GM12865 (cell line): Measurements from ENCODE around the gene PILRA.
"Not testable (repeated sequence)": the region's sequence is repeated elsewhere in the genome, so short reads cannot be mapped to it uniquely, and the experiment has no call there.

Experiments used
- DNase-seq: peaks from one replicate; pipeline ENCODE4 v3.0.0; 2010; ENCODE audit warnings: low read depth
- H3K4me3 ChIP-seq: 2 replicates; pipeline ENCODE4 v1.5.1; 2011; ENCODE audit warnings: mild to moderate bottlenecking, low read depth, low read length, control low read depth
- TF ChIP-seq, protein P1 (sequence below): IDR thresholded peaks from 2 replicates; pipeline ENCODE4 v1.5.1; 2011; ENCODE audit warnings: low read length, control low read depth, low read depth, inconsistent platforms; ENCODE audit not compliant: insufficient read depth; ENCODE audit errors: missing control alignments

PILRA gene

DNA sequence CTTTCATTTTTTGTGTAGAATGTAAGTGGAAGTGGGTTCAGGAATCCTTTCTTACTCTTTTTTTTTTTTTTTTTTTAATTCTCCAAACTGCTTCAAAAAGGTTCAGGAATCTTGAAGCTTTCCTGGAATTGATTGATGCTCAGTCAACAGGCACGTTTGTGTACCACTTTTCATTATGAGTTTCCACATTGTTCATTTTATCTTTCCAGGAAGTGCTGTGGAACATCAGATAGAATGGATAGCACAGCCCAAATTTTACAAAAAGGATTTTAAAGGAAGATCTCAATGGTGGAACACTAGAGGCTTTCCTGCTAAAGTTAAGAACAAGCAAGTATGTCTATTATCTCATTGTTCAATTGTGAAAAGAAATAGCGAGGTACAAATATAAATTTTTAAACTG is 64.9 kb downstream of the PILRA start:
- TF ChIP-seq, protein P1, sequence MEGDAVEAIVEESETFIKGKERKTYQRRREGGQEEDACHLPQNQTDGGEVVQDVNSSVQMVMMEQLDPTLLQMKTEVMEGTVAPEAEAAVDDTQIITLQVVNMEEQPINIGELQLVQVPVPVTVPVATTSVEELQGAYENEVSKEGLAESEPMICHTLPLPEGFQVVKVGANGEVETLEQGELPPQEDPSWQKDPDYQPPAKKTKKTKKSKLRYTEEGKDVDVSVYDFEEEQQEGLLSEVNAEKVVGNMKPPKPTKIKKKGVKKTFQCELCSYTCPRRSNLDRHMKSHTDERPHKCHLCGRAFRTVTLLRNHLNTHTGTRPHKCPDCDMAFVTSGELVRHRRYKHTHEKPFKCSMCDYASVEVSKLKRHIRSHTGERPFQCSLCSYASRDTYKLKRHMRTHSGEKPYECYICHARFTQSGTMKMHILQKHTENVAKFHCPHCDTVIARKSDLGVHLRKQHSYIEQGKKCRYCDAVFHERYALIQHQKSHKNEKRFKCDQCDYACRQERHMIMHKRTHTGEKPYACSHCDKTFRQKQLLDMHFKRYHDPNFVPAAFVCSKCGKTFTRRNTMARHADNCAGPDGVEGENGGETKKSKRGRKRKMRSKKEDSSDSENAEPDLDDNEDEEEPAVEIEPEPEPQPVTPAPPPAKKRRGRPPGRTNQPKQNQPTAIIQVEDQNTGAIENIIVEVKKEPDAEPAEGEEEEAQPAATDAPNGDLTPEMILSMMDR, result no peak
- H3K4me3 ChIP-seq, result no peak overlapping the region
- DNase-seq, result no peak

DNA sequence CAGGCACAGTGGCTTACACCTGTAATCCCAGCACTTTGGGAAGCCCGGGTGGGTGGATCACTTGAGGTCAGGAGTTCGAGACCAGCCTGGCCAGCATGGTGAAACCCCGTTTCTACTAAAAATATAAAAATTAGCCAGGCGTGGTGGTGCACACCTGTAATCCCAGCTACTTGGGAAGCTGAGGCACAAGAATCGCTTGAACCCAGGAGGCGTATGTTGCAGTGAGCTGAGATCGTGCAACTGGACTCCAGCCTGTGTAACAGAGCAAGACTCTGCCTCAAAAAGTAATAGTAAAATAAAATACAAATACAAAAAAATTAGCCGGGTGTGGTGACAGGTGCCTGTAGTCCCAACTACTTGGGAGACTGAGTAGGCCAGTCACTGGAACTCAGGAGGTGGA is 65.4 kb downstream of the PILRA start:
- not testable (repeated sequence) for DNase-seq

DNA sequence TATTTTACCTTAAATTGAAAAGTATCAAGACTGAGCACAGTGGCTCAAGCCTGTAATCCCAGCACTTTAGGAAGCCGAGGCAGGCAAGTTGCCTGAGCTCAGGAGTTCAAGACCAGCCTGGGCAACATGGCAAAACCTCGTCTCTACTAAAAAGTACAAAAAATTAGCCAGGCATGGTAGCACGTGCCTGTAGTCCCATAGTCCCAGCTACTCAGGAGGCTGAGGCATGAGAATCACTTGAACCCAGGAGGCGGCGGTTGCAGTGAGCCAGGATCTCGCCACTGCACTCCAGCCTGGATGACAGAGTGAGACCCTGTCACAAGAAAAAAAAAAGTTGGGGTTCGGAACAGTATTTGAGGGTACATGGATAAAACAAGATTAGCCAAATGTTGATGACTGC is 66.0 kb downstream of the PILRA start:
- H3K4me3 ChIP-seq, DNase-seq: not testable (repeated sequence)

More for the DNA sequence above, 65.4 kb downstream of the PILRA start:
- H3K4me3 ChIP-seq, result not testable (repeated sequence)

DNA sequence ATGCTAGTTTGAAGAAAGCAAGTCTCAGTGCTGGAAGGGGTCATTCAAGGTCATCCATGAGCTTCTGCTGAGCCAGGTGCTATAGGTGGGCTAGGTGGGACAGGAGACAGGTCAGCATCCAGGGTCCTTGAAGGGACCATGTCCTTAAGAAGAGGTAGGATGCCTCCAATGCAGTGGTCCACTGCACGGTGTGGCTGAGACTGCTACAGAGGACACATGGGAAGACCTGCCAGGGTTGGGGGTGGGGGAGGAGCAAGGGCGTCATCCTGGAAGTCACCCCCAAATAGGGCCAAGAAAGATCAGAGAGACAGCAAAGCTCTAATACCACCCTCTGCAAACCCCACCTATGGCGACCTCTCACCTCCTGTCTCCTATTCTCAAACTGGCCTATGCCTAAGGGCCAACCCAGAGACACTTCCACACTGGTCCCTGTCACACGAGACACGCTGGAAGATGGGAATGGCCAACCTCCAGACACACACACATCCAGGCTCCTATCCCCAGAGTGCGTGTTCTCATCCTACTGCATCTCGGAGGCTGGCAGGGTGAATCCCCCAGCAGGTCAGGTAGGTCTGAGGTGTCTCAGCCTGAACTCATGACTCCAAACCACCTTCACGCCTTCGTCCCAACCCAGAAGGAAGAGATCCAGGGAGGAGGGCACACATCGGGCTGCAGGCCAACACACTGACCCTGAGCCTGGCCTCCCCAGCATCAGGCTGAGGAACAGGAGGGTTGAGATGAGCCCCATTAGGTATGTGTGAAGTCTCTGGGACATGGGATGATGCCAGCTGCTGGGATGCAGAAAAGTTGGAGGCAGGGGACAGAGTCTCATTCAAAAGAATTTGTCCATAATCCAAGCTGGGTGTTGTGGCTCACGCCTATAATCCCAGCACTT is 68.6 kb downstream of the PILRA start:
- H3K4me3 ChIP-seq, result no peak overlapping the region
- no peak for DNase-seq
- TF ChIP-seq, protein P1, result no peak

DNA sequence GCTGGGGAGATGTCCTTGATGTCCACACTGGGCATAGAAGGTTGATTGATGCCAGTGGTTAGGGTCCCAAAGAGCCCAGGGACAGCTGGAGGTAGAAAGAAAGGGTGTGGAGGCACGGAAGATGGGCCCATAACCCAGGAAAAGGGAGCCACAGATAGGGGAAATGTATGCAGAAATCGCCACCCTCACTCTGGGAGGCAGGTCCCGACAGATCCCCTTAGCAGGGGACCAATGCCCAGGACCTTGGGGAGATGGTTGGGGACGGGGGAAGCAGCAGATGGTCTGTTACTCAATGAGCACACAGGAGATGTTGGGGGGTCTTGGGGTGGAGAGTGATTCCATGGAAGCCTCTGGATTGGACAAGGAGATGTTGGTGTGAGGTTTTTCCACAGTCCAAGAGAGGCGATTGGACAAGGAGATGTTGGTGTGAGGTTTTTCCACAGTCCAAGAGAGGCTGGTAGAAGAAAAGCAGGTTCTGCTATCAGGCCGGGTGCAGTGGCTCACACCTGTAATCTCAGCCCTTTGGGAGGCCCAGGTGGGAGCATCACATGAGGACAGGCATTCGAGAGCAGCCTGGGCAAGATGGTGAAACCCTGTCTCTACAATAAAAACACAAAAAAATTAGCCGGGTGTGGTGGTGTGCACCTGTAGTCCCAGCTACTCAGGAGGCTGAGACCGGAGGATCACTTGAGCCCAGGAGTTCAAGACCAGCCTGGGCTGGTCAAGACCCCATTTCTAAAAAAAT is 70.0 kb downstream of the PILRA start:
- DNase-seq, result no peak
- TF ChIP-seq, protein P1, result no peak
- no peak overlapping the region for H3K4me3 ChIP-seq

DNA sequence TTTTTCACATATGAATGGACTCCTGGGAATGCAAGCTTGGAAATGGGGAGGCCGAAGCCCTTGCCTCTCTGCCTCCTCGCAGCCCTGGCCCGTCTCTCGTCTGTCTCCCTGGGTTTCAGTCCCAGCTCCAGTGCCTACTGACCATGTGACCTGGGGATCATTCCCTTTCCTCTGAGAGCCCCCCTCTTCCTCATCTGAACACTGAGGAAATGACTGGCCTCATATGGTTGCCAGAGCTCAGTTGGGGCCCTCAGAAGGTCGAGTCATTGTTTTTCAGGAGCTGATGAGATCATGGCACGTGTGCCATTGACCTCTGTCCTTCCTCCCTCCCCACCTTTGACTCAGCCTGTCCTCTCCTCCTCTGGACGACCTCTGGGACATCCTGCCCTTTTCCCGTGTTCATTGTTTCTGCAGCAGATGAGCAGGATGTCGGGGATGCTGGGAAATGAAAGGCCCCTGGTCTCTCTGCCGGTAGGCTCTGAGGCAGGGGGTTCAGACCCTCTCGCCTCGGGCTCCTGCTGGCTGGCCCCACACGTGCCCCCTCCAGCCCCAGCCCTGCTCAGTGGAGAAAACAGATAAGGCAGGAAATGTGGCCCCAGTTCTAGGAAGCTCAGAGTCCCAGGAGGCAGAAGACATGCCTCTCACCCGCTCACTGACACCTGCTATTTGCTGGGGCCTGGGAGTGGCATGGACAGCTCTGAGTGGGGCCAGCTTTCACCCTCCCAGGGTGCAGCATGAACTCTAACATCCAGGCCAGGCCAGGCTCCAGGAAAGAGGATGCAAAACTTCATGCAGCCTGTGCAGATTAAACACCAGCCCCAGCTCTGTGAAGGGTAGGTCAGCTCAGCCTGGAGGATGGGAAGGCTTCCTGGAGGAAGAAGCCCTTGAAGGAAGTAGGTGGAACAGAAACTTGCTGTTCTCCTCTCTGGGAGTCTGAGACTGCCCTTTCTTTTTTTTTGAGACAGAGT is 71.3 kb downstream of the PILRA start:
- no peak overlapping the region for H3K4me3 ChIP-seq
- peak; percentile 36 for DNase-seq
- TF ChIP-seq, protein P1, result no peak

DNA sequence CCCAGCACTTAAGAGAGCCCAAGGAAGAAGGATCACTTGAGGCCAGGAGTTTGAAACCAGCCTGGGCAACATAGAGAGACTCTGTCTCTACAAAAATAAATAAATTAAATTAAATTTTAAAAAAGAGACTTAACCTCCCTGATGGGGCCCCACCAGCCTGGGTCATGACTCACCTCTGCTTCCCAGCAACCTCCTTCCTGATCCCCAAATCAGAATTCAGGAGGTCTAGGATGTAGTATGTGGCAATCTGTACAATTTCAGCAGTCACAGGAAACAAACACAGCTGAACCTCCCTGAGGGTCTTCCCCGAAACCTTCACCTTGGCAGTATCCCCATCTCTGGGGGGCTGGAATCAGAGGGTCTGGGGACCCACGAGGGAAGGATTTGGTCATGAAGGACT is 72.8 kb downstream of the PILRA start:
- TF ChIP-seq, protein P1, result no peak
- no peak for DNase-seq
- H3K4me3 ChIP-seq, result no peak overlapping the region

DNA sequence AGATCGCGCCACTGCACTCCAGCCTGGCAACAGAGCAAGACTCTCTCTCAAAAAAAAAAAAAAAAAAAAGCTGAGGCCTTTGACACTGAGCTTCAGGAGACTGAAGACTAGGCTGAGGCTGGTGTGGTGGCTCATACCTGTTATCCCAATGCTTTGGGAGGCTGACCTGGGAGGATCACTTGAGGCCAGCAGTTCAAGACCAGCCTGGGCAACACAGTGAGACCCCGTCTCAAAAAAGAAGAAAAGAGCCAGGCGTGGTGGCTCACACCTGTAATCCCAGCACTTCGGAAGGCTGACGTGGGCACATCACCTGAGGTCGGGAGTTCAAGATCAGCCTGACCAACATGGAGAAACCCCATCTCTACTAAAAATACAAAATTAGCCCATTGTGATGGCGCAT is 74.1 kb downstream of the PILRA start:
- not testable (repeated sequence) for DNase-seq, H3K4me3 ChIP-seq
